Fibroblast of skin of left quadriceps (primary cell): ENCODE measurements around the gene MPZ.
"Not testable (repeated sequence)": the region's sequence is repeated elsewhere in the genome, so short reads cannot be mapped to it uniquely, and the experiment has no call there.

Experiments used
- DNase-seq, 2 experiments: peaks; one replicate each; pipeline ENCODE4 v3.0.0-alpha.2; 2013; ENCODE audit warnings: low read depth in 2 of 2

Gene MPZ

GRCh38 chr1:161300478-161300877, 9.3 kb downstream of the MPZ start:
- DNase-seq = no peak

- no peak for DNase-seq
Measured at GRCh38 chr1:161299347-161299746, 10.4 kb downstream of the MPZ start.

GRCh38 chr1:161298116-161298515, 11.7 kb downstream of the MPZ start:
- no peak for DNase-seq

- no peak for DNase-seq
Measured at GRCh38 chr1:161297415-161297814, 12.4 kb downstream of the MPZ start.

- no peak for DNase-seq
Measured at GRCh38 chr1:161290779-161291178, 19.0 kb downstream of the MPZ start.

- no peak for DNase-seq
Measured at GRCh38 chr1:161287482-161288054, 22.2 kb downstream of the MPZ start.

- no peak for DNase-seq
Measured at GRCh38 chr1:161285521-161285920, 24.2 kb downstream of the MPZ start.

GRCh38 chr1:161285113-161285512, 24.7 kb downstream of the MPZ start:
- DNase-seq = no peak

- no peak for DNase-seq
Measured at GRCh38 chr1:161282991-161283390, 26.8 kb downstream of the MPZ start.

- no peak for DNase-seq
Measured at GRCh38 chr1:161274874-161275273, 34.9 kb downstream of the MPZ start.

- DNase-seq = no peak
Measured at GRCh38 chr1:161273402-161273801, 36.4 kb downstream of the MPZ start.

GRCh38 chr1:161267321-161267720, 42.4 kb downstream of the MPZ start:
- no peak for DNase-seq

GRCh38 chr1:161266836-161267235, 42.9 kb downstream of the MPZ start:
- no peak for DNase-seq

GRCh38 chr1:161266202-161266601, 43.6 kb downstream of the MPZ start:
- DNase-seq = no peak

- DNase-seq = no peak
Measured at GRCh38 chr1:161265305-161265704, 44.5 kb downstream of the MPZ start.

GRCh38 chr1:161261261-161262235, 48.2 kb downstream of the MPZ start:
- no peak for DNase-seq

- DNase-seq = no peak
Measured at GRCh38 chr1:161260376-161261260, 49.1 kb downstream of the MPZ start.

GRCh38 chr1:161259765-161260164, 50.0 kb downstream of the MPZ start:
- no peak for DNase-seq

GRCh38 chr1:161259345-161259702, 50.4 kb downstream of the MPZ start:
- DNase-seq = no peak

GRCh38 chr1:161258439-161259344, 51.1 kb downstream of the MPZ start, which contains the start of gene PCP4L1:
Gene PCP4L1, plus strand, starts transcription at chr1:161258745. Its CDS starts 230 bp downstream, at chr1:161258975.
- peak; percentile 4 to 8 for DNase-seq

- DNase-seq = not testable (repeated sequence)
Measured at GRCh38 chr1:161257109-161257508, 52.7 kb downstream of the MPZ start.
